Fibroblast of the aortic adventitia (primary cell): ENCODE results near the gene POLA1. TPM values are rescaled to one million over a fixed set of nuclear protein-coding genes. Genes with fewer than 3 reads are reported as not detected.
"Not testable (repeated sequence)": the region's sequence is repeated elsewhere in the genome, so short reads cannot be mapped to it uniquely, and the experiment has no call there.

Source experiments
- DNase-seq: peaks from one replicate; pipeline ENCODE4 v3.0.0-alpha.2; 2010; ENCODE audit warnings: low read depth
- H3K4me3 ChIP-seq: 2 replicates; pipeline ENCODE4 v1.5.1; 2011; ENCODE audit warnings: low read depth, mild to moderate bottlenecking, control low read depth, low read length, moderate library complexity
- CTCF ChIP-seq: IDR thresholded peaks from 2 replicates; pipeline ENCODE4 v1.5.1; 2011; ENCODE audit warnings: mild to moderate bottlenecking, low read length, control low read depth, inconsistent platforms; ENCODE audit not compliant: insufficient read depth
- total RNA-seq: library from RNA; depleted of rRNA; stranded (reverse); fragments of >200 nt; gene quantifications from 2 replicates; pipeline ENCODE4 v1.2.3, GENCODE V29; 2012; ENCODE audit warnings: low replicate concordance

The POLA1 gene
- total RNA-seq, 1 donor: 24.9 TPM

- TF ChIP-seq CTCF: no peak
- no peak for DNase-seq
- no peak overlapping the region for H3K4me3 ChIP-seq
Observed at GRCh38 chrX:24782011-24782410, 88.3 kb downstream of the POLA1 start.

GRCh38 chrX:24789047-24789446, 95.3 kb downstream of the POLA1 start:
- no peak overlapping the region for H3K4me3 ChIP-seq
- DNase-seq: no peak
- no peak for TF ChIP-seq CTCF

GRCh38 chrX:24790166-24790565, 96.4 kb downstream of the POLA1 start:
- no peak for DNase-seq
- no peak for TF ChIP-seq CTCF

GRCh38 chrX:24796204-24796603, 102.5 kb downstream of the POLA1 start:
- DNase-seq: no peak
- no peak overlapping the region for H3K4me3 ChIP-seq
- no peak for TF ChIP-seq CTCF

More at GRCh38 chrX:24790166-24790565, 96.4 kb downstream of the POLA1 start:
- no peak overlapping the region for H3K4me3 ChIP-seq

GRCh38 chrX:24799078-24799477, 105.4 kb downstream of the POLA1 start:
- TF ChIP-seq CTCF: no peak
- DNase-seq: no peak
- H3K4me3 ChIP-seq: no peak overlapping the region

- H3K4me3 ChIP-seq: no peak overlapping the region
- TF ChIP-seq CTCF: no peak
- no peak for DNase-seq
Observed at GRCh38 chrX:24799565-24799964, 105.8 kb downstream of the POLA1 start.

- no peak for TF ChIP-seq CTCF
- H3K4me3 ChIP-seq: no peak overlapping the region
- DNase-seq: no peak
Observed at GRCh38 chrX:24805201-24805600, 111.5 kb downstream of the POLA1 start.

GRCh38 chrX:24819807-24820206, 126.1 kb downstream of the POLA1 start:
- DNase-seq, H3K4me3 ChIP-seq: not testable (repeated sequence)
